K562 (cell line): ENCODE results near the gene ACAD8. TPM values are rescaled to one million over a fixed set of nuclear protein-coding genes. Genes with fewer than 3 reads are reported as not detected.

Source experiments
- AFF4 ChIP-seq: sonication (generic); formaldehyde crosslinking; IDR thresholded peaks from 2 replicates; pipeline ENCODE4 v1.8.0; 2023; ENCODE audit warnings: mild to moderate bottlenecking, missing genetic modification reagents
- ATF6 ChIP-seq: sonication (generic); formaldehyde crosslinking; IDR thresholded peaks from 2 replicates; pipeline ENCODE4 v1.4.0; 2020; ENCODE audit warnings: mild to moderate bottlenecking, missing genetic modification reagents
- CEBPG ChIP-seq, 3 experiments: fragments of 200-800 bp in 1 of 3; sonication (Bioruptor generic) in 1 of 3; sonication (generic) in 1 of 3; formaldehyde crosslinking in 1 of 3; IDR thresholded peaks in 2 of 3; conservative IDR thresholded peaks in 1 of 3; 2 replicates each; pipeline versions ENCODE4 v1.6.1 to v1.8.0; 2016 to 2022; ENCODE audit warnings: missing compliant biosample characterization in 2 of 3, missing genetic modification characterization in 2 of 3, mild to moderate bottlenecking in 1 of 3, missing genetic modification reagents in 1 of 3
- CREB3L1 ChIP-seq: fragments of 450-650 bp; IDR thresholded peaks from 2 replicates; pipeline ENCODE4 v1.6.1; 2014; ENCODE audit warnings: low read depth, mild to moderate bottlenecking, moderate library complexity, borderline replicate concordance
- EP400 ChIP-seq: fragments of 450-650 bp; IDR thresholded peaks from 2 replicates; pipeline ENCODE4 v1.6.1; 2017; ENCODE audit warnings: antibody characterized with exemption, mild to moderate bottlenecking, moderate library complexity
- L3MBTL2 ChIP-seq: fragments of 450-650 bp; IDR thresholded peaks from 2 replicates; pipeline ENCODE4 v1.6.1; 2016; ENCODE audit warnings: mild to moderate bottlenecking, moderate library complexity
- MAFK ChIP-seq: IDR thresholded peaks from 2 replicates; pipeline ENCODE4 v1.6.1; 2011; ENCODE audit warnings: low read length, improper control_type of control experiment
- MLX ChIP-seq, 2 experiments: fragments of 450-650 bp in 1 of 2; sonication (generic) in 1 of 2; formaldehyde crosslinking; conservative IDR thresholded peaks; 2 replicates each; pipeline versions ENCODE4 v1.4.0 to v1.8.1; 2020 to 2022; ENCODE audit warnings: mild to moderate bottlenecking in 1 of 2, missing genetic modification reagents in 1 of 2
- RFX5 ChIP-seq: IDR thresholded peaks from 2 replicates; pipeline ENCODE4 v1.6.1; 2011; ENCODE audit warnings: low read depth, mild to moderate bottlenecking, improper control_type of control experiment, low read length
- TEAD1 ChIP-seq, 2 experiments: fragments of 450-650 bp in 1 of 2; sonication (generic) in 1 of 2; formaldehyde crosslinking; IDR thresholded peaks; 2 replicates each; pipeline versions ENCODE4 v1.4.0 to v1.8.0; 2020 to 2022; ENCODE audit warnings: mild to moderate bottlenecking in 2 of 2, missing genetic modification reagents in 1 of 2
- TEAD4 ChIP-seq, 2 experiments: sonication (generic) in 1 of 2; formaldehyde crosslinking in 1 of 2; IDR thresholded peaks; 2 replicates each; pipeline versions ENCODE4 v1.6.1 to v1.8.0; 2012 to 2022; ENCODE audit warnings: borderline replicate concordance in 1 of 2, inconsistent platforms in 1 of 2, low read length in 1 of 2, mild to moderate bottlenecking in 1 of 2, missing genetic modification reagents in 1 of 2
- TGIF2 ChIP-seq: sonication (generic); formaldehyde crosslinking; IDR thresholded peaks from 2 replicates; pipeline ENCODE4 v1.8.1; 2022; ENCODE audit warnings: mild to moderate bottlenecking, missing genetic modification reagents, moderate library complexity
- THRAP3 ChIP-seq: fragments of 450-650 bp; IDR thresholded peaks from 2 replicates; pipeline ENCODE4 v1.6.1; 2016; ENCODE audit warnings: mild to moderate bottlenecking, inconsistent platforms, borderline replicate concordance
- XRCC3 ChIP-seq: fragments of 450-650 bp; IDR thresholded peaks from 2 replicates; pipeline ENCODE4 v1.6.1; 2017; ENCODE audit warnings: mild to moderate bottlenecking, moderate library complexity
- ZNF224 ChIP-seq: sonication (generic); formaldehyde crosslinking; IDR thresholded peaks from 2 replicates; pipeline ENCODE4 v1.8.0; 2022; ENCODE audit warnings: mild to moderate bottlenecking, missing genetic modification reagents
- ZNF263 ChIP-seq: sonication (generic); formaldehyde crosslinking; IDR thresholded peaks from 2 replicates; pipeline ENCODE4 v1.8.0; 2022; ENCODE audit warnings: mild to moderate bottlenecking, missing genetic modification reagents, borderline replicate concordance
- polyA plus RNA-seq, 8 experiments: library from polyadenylated mRNA; depleted of rRNA in 4 of 8; stranded (reverse) in 5 of 8; unstranded in 3 of 8; fragments of >200 nt; fragmentation: Nextera tagmentation in 2 of 8; fragmentation: Illumina TruSeq in 1 of 8; extraction: Ambion mirVana in 2 of 8; extraction: Trizol in 1 of 8; gene quantifications; 2 replicates each; pipeline versions ENCODE4 v1.2.1 to v1.2.3, GENCODE V29; 2011 to 2014; ENCODE audit warnings: inconsistent platforms in 1 of 8, missing spikeins in 1 of 8
- total RNA-seq, 7 experiments: library from RNA; depleted of rRNA in 6 of 7; stranded (reverse); fragments of >200 nt in 6 of 7; fragmentation: Illumina TruSeq in 2 of 7; extraction: Trizol in 2 of 7; gene quantifications; 2 replicates each; pipeline versions ENCODE4 v1.2.1 to v1.2.3, GENCODE V29; 2011 to 2021; ENCODE audit warnings: low replicate concordance in 1 of 7

The ACAD8 gene
- total and polyA plus RNA-seq, 9 of the 15 experiments (the other 6 are each of a cell fraction or from before 2014, with no cell fraction given) = 6.5 to 34.1 (median 20.1) TPM

GRCh38 chr11:134253188-134253993, at the start of gene ACAD8, which contains the start of gene THYN1 (continued):
- TF ChIP-seq ATF6 = no peak
- no peak for TF ChIP-seq AFF4
- TF ChIP-seq CEBPG (CRISPR knock-in tag; IDR thresholded peaks at IDR 0.05) = no peak
- TF ChIP-seq CEBPG (tag; conservative IDR thresholded peaks at IDR 0.05 in 1 of 2, IDR thresholded peaks at IDR 0.05 in 1 of 2) = 0 out of 4 replicates have a peak, but pooled peaks of 1 of the 2 experiments have one; percentile 4
- no peak for TF ChIP-seq RFX5
- TF ChIP-seq ZNF224 (CRISPR knock-in tag) = no peak
- no peak for TF ChIP-seq THRAP3
- TF ChIP-seq TEAD4 (IDR thresholded peaks at IDR 0.05; ENCODE audit: low read length) = no peak; the same call in 1 of the 2 replicates
- TF ChIP-seq TEAD4 (CRISPR knock-in tag; IDR thresholded peaks at IDR 0.05; ENCODE audit: borderline replicate concordance) = no peak
- no peak for TF ChIP-seq TGIF2 (CRISPR knock-in tag)
- TF ChIP-seq EP400 = peak; percentile 52; the same call in 1 of the 2 replicates
- TF ChIP-seq MAFK = no peak
- no peak for TF ChIP-seq ZNF263 (CRISPR knock-in tag)
- no peak for TF ChIP-seq XRCC3
- peak; percentile 72 for TF ChIP-seq L3MBTL2
- no peak for TF ChIP-seq MLX (CRISPR knock-in tag; conservative IDR thresholded peaks at IDR 0.05)
- peak; percentile 86 for TF ChIP-seq CREB3L1
- TF ChIP-seq TEAD1 (CRISPR knock-in tag; IDR thresholded peaks at IDR 0.05) = no peak
